HG03103 (cell line): ENCODE data around the gene SIRT1.
"Not testable (repeated sequence)": the region's sequence is repeated elsewhere in the genome, so short reads cannot be mapped to it uniquely, and the experiment has no call there.

Experiments used
- ATAC-seq: cut with Tn5 transposase; IDR thresholded peaks from one replicate; pipeline ENCODE4 v1.9.1; 2021; ENCODE audit warnings: low read depth; ENCODE audit not compliant: unreplicated experiment

The SIRT1 gene

GRCh38 chr10:67943917-67944316 is 59.5 kb downstream of the SIRT1 start:
- ATAC-seq, result no peak

DNA sequence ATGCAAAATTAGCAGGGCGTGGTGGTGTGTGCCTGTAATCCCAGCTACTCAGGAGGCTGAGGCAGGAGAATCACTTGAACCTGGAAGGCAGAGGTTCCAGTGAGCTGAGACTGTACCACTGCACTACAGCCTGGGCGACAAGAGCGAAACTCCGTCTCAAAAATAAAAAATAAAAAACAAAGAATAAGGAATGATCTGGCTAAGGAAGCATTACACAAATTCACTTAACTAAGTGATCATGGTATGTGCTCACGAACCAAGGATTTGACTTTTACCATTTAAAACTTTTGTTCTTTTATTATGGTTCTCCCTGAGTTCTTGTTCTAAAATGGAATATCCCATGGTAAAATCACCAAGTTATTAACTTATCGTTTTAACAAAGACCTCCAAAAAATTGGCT is 71.2 kb downstream of the SIRT1 start:
- ATAC-seq, result no peak

DNA sequence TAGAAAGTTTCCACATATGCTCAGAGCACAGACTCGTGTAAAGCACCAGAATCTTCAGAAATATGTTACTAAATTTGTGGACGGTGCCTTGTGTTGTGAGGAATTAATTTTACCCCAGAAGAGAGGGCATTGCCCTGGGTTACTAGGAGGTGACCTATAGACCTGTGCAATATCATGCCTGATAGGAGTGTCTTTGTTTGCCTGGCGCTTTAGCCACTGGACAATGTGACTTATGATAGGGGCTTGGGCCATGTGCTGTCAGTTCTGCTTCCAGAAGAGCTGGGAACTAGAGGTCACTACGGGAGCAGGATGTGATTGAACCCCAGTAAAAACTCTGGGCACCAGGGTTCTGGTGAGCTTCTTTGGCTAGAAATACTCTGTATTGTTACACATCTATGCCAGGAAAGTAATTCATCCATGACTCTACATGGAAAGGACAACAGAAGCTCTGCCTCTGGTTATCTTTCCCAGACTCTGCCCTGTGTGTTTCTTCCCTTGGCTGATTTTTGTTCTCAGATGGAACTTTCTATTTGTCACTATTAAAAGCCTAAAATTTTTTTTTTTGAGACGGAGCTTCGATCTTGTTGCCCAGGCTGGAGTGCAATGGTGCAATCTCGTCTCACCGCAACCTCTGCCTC is 75.5 kb downstream of the SIRT1 start:
- ATAC-seq, result no peak

DNA sequence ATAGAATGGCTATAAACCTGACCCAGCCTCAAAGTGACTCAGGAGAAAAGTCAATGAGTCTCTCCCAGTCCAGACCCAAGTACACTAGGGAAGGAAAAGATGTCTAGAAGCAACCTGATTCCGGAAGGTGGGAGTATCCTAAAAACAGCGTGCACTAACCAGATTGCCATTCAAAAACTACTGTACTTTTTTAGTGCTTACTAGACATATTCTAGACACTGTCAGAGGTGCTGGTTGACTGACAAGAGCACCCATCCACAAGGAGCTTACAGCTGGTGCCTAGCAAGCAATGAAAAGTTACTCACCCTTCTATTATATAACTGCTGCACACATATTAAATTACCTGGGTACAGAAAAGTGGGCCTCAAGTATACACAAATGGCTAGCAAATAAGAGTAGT is 81.0 kb downstream of the SIRT1 start:
- no peak for ATAC-seq

DNA sequence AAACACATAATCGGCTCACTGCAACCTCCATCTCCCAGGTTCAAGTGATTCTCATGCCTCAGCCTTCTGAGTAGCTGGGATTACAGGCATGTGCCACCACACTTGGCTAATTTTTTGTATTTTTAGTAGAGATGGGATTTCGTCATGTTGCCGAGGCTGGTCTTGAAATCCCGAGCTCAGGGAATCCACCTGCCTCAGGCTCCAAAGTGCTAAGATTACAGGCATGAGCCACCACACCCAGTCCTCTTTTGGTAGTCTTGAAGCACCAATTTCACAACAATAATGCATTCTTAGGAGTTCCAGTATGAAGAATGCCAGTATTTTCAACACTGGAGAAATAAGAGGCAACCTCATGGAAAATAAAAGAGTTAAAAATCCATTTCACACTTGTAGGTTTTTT is 81.6 kb downstream of the SIRT1 start:
- ATAC-seq, result not testable (repeated sequence)
